HG03342 (cell line): ENCODE results near the gene MAGEB1.

Experiments
- ATAC-seq: cut with Tn5 transposase; IDR thresholded peaks from one replicate; pipeline ENCODE4 v1.9.1; 2021; ENCODE audit warnings: mild to moderate bottlenecking, moderate library complexity; ENCODE audit not compliant: unreplicated experiment

MAGEB1 gene

GRCh38 chrX:30296408-30297254 lies 49.7 kb downstream of the MAGEB1 start:
- no peak for ATAC-seq

GRCh38 chrX:30301208-30301607 lies 54.3 kb downstream of the MAGEB1 start:
- ATAC-seq, result no peak
